ENCODE results near the gene MRPL12. TPM values are rescaled to one million over a fixed set of nuclear protein-coding genes. Genes with fewer than 3 reads are reported as not detected.

Gene MRPL12
- total and polyA plus RNA-seq, 9 of the 15 experiments (the other 6 are each of a cell fraction or from before 2014, with no cell fraction given), result 0.94 to 338 (median 100) TPM

DNA sequence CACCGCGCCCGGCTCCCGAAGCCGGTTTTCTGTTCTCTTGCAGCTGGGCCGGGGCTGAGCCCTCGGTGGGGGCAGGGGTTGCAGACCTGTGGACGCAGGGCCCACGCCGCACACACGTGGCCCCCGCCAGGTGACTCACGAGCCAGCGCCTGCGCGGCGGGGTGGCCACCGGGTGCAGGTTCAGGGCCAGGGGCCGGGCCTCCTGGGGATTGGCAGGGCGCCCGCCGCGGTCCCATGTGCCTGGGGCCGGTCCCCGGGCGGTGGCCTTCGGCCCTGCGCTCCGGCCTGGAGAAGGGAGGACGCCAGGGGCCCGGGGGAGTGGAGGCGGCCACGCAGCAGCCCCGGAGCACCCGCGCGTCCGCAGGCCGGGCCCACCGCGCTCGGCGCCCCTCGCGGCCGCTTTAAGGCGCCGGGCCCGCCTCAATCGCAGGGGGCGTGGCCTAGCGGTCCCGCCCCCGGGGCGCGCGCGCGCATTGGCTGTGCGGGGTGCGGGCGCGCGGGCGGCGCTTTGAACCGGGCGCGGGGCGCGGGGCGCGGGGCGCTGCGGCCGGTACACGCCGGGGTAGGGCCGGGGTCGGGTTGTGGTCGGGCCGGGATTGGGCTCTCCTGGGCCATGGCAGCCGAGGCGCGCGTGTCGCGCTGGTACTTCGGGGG, 8.8 kb downstream of the MRPL12 start, which contains the start of gene SLC25A10 (continued):
- TF ChIP-seq, protein P1, sequence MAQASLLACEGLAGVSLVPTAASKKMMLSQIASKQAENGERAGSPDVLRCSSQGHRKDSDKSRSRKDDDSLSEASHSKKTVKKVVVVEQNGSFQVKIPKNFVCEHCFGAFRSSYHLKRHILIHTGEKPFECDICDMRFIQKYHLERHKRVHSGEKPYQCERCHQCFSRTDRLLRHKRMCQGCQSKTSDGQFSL (CRISPR knock-in tag; IDR thresholded peaks at IDR 0.05), result no peak
- TF ChIP-seq, protein P1 (tag; IDR thresholded peaks at IDR 0.05), result no peak
- TF ChIP-seq CBFA2T3 (IDR thresholded peaks at IDR 0.05), result peak; percentile 34
- TF ChIP-seq, protein P2, sequence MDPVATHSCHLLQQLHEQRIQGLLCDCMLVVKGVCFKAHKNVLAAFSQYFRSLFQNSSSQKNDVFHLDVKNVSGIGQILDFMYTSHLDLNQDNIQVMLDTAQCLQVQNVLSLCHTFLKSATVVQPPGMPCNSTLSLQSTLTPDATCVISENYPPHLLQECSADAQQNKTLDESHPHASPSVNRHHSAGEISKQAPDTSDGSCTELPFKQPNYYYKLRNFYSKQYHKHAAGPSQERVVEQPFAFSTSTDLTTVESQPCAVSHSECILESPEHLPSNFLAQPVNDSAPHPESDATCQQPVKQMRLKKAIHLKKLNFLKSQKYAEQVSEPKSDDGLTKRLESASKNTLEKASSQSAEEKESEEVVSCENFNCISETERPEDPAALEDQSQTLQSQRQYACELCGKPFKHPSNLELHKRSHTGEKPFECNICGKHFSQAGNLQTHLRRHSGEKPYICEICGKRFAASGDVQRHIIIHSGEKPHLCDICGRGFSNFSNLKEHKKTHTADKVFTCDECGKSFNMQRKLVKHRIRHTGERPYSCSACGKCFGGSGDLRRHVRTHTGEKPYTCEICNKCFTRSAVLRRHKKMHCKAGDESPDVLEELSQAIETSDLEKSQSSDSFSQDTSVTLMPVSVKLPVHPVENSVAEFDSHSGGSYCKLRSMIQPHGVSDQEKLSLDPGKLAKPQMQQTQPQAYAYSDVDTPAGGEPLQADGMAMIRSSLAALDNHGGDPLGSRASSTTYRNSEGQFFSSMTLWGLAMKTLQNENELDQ (CRISPR knock-in tag; IDR thresholded peaks at IDR 0.05; ENCODE audit: borderline replicate concordance), result no peak
- peak; percentile 90 for TF ChIP-seq FOSL1 (tag; conservative IDR thresholded peaks at IDR 0.05)
- TF ChIP-seq TAF9B (IDR thresholded peaks at IDR 0.05; ENCODE audit: partially characterized antibody), result no peak
- TF ChIP-seq, protein P3, sequence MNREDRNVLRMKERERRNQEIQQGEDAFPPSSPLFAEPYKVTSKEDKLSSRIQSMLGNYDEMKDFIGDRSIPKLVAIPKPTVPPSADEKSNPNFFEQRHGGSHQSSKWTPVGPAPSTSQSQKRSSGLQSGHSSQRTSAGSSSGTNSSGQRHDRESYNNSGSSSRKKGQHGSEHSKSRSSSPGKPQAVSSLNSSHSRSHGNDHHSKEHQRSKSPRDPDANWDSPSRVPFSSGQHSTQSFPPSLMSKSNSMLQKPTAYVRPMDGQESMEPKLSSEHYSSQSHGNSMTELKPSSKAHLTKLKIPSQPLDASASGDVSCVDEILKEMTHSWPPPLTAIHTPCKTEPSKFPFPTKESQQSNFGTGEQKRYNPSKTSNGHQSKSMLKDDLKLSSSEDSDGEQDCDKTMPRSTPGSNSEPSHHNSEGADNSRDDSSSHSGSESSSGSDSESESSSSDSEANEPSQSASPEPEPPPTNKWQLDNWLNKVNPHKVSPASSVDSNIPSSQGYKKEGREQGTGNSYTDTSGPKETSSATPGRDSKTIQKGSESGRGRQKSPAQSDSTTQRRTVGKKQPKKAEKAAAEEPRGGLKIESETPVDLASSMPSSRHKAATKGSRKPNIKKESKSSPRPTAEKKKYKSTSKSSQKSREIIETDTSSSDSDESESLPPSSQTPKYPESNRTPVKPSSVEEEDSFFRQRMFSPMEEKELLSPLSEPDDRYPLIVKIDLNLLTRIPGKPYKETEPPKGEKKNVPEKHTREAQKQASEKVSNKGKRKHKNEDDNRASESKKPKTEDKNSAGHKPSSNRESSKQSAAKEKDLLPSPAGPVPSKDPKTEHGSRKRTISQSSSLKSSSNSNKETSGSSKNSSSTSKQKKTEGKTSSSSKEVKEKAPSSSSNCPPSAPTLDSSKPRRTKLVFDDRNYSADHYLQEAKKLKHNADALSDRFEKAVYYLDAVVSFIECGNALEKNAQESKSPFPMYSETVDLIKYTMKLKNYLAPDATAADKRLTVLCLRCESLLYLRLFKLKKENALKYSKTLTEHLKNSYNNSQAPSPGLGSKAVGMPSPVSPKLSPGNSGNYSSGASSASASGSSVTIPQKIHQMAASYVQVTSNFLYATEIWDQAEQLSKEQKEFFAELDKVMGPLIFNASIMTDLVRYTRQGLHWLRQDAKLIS (CRISPR knock-in tag; IDR thresholded peaks at IDR 0.05), result 0 out of 2 replicates have a peak, but pooled peaks have one; percentile 35
- TF ChIP-seq, protein P4, sequence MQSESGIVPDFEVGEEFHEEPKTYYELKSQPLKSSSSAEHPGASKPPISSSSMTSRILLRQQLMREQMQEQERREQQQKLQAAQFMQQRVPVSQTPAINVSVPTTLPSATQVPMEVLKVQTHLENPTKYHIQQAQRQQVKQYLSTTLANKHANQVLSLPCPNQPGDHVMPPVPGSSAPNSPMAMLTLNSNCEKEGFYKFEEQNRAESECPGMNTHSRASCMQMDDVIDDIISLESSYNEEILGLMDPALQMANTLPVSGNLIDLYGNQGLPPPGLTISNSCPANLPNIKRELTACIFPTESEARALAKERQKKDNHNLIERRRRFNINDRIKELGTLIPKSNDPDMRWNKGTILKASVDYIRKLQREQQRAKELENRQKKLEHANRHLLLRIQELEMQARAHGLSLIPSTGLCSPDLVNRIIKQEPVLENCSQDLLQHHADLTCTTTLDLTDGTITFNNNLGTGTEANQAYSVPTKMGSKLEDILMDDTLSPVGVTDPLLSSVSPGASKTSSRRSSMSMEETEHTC (IDR thresholded peaks at IDR 0.05), result peak; percentile 47; the same call in 1 of the 2 replicates
- TF ChIP-seq FIP1L1 (IDR thresholded peaks at IDR 0.05; ENCODE audit: low read depth, low read length, poor library complexity, severe bottlenecking), result peak; percentile 51
- no peak for TF ChIP-seq FOXM1 (IDR thresholded peaks at IDR 0.05; ENCODE audit: low read depth)
- TF ChIP-seq FOXM1 (CRISPR knock-in tag; IDR thresholded peaks at IDR 0.05; ENCODE audit: low read depth), result no peak
- TF ChIP-seq GABPB1 (CRISPR knock-in tag; IDR thresholded peaks at IDR 0.05), result 0 out of 2 replicates have a peak, but pooled peaks have one; percentile 41
- TF ChIP-seq SIN3B (IDR thresholded peaks at IDR 0.05; ENCODE audit: low read depth), result 0 out of 2 replicates have a peak, but pooled peaks have one; percentile 13
- no peak for TF ChIP-seq ZNF76 (CRISPR knock-in tag; IDR thresholded peaks at IDR 0.05; ENCODE audit: borderline replicate concordance)
- TF ChIP-seq NFXL1 (CRISPR knock-in tag; IDR thresholded peaks at IDR 0.05), result no peak
- TF ChIP-seq HOXB6 (CRISPR knock-in tag; IDR thresholded peaks at IDR 0.05; ENCODE audit: borderline replicate concordance), result no peak
- TF ChIP-seq POLR2B (IDR thresholded peaks at IDR 0.05; ENCODE audit: low read depth, partially characterized antibody), result no peak
- peak; percentile 15; the same call in 1 of the 2 replicates for TF ChIP-seq TCF3 (CRISPR knock-in tag; IDR thresholded peaks at IDR 0.05)
- TF ChIP-seq NCOA2 (IDR thresholded peaks at IDR 0.05; ENCODE audit: partially characterized antibody in 2 of 2), result no peak
